GM18909 (cell line): Measurements from ENCODE around the gene TRPC4AP.

Source experiments
- ATAC-seq: cut with Tn5 transposase; IDR thresholded peaks from one replicate; pipeline ENCODE4 v1.9.1; 2021; ENCODE audit warnings: mild to moderate bottlenecking; ENCODE audit not compliant: unreplicated experiment, poor library complexity

Gene TRPC4AP

DNA sequence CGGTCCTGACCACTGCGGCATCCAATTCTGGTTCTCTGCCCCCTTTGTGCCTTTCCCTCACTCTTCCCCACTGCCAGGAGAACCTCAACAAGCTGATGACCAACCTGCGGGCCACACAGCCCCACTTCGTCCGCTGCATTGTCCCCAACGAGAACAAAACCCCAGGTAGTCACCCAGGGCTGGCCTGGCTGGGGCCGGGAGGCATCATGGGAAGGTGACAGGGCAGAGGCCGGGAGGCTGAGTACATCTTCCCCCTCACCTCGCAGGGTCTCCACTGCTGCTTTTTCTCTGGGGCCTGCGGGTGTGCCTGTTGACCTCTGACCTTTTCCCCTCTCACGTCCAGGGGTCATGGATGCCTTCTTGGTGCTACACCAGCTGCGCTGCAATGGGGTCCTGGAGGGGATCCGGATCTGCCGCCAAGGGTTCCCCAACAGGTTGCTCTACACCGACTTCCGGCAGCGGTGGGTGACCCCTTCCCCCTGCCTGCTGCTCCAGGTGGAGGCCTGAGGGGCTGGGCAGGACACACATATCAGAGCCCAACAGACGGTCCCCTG, 101.9 kb downstream of the TRPC4AP start:
- ATAC-seq = no peak

DNA sequence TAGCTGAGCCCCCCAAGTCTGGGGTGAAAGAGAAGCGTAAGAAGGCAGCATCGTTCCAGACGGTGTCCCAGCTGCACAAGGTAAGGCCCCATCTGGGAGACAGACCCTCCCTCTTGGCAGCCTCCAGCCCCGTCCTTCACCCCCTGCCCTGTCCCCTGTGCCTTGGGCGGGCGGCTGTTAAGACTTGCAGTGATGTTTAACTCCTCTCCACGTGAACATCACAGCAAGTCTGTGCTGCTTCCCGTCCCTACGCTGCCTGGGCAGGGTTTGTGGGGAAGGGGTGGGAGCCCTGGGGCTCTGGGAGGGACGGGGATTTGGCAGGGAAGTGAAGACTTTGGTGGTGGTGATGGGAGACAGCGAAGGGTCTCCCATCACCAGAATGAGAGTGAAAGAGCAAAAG, 102.4 kb downstream of the TRPC4AP start:
- ATAC-seq = no peak

- ATAC-seq = no peak
These were observed 102.9 kb downstream of the TRPC4AP start for GRCh38 chr20:34989670-34990069.

- no peak for ATAC-seq
These were observed 103.5 kb downstream of the TRPC4AP start for GRCh38 chr20:34989118-34989517.

DNA sequence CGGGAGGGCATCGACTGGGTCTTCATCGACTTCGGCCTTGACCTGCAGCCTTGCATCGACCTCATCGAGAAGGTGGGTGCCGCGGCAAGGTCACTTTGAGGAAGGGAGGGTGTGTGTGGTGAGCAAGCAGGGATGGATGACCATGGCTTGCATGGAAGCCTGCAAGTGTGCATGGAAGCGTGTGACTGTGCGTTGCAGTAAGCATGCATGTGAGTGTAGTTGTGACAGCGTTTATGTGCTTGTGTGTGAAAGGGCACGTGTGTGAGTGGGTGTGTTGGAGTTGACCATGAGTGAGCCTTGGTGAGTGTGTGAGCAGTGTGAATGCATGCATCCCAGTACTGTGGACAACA, 104.4 kb downstream of the TRPC4AP start:
- no peak for ATAC-seq

GRCh38 chr20:34987288-34988190, 105.1 kb downstream of the TRPC4AP start:
- no peak for ATAC-seq

DNA sequence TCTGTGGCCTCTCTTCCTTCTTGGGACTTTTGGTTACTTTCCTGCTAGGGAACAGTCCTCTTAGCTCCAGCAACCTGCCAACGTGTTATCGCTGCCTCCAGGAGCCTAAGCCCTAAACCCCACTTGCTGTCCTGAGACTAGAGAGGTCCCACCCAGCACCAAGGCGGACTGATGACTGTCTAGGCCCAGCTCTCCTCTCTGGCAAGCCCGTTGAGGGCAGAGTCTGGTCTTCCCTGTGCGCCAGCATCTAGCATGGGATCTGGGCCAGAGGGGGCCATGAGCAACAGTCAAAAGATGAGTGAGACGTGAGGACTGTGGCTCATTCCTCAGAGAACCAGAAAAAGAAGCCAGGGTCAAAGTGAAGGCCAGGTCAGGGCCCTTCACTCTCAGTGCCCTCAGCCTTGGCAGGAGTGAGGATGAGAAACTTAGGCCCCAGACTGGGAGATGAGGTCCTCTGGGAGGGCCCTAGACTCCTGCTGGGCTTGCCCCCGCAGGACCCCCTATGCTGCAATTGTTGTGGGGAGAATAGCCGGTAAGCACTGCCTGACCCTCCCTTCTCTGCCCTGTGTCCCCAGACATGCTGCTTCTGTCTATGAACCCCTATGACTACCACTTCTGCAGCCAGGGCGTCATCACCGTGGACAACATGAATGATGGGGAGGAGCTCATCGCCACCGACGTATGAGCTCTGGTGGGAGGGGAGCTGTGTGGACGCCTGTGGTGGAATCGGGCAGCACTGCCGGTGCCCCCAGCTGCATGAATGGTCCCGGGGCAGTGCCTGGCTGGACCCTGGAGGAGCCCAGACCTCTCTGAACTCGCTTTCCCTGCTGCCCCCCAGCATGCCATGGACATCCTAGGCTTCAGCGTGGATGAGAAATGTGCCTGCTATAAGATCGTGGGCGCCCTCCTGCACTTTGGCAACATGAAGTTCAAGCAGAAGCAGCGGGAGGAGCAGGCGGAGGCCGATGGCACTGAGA, 106.0 kb downstream of the TRPC4AP start:
- ATAC-seq = no peak

DNA sequence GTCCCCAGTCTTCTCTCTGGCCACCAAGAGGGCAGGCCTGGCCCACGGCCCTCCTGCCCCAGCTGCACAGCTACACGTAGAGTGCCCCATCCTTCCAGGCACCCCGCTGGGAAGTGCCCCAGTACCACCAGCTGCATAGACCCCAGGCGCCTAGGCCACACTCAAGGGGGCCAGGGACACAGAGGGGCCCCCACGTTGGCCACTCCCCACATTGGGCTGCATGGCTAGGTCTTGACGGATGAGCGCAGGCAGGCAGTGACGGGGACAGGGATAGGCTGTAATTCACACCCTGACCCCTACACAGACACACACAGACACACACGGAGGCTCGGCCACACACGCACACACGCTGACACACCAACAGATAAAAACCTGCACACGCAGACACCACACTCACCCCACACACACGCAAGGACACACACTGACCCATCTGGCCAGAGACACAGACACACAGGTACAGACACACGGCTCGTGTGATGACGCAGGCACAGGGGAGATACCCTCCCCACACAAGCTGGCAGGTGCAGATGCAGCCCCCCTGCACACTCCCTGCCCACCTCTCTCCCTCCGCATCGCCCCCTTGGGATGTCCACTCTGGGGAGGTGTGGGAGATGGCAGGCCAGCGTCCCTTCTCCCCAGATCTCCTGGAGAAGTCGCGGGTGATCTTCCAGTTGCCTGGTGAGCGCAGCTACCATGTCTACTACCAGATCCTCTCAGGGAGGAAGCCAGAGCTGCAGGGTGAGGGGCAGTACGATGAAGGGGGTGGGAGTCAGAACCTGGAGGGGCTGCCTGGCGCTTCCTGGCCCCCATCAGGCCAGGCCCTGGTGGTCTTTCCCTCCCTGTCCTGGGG, 106.9 kb downstream of the TRPC4AP start:
- no peak for ATAC-seq

GRCh38 chr20:34984756-34985261, 107.8 kb downstream of the TRPC4AP start:
- ATAC-seq = no peak

DNA sequence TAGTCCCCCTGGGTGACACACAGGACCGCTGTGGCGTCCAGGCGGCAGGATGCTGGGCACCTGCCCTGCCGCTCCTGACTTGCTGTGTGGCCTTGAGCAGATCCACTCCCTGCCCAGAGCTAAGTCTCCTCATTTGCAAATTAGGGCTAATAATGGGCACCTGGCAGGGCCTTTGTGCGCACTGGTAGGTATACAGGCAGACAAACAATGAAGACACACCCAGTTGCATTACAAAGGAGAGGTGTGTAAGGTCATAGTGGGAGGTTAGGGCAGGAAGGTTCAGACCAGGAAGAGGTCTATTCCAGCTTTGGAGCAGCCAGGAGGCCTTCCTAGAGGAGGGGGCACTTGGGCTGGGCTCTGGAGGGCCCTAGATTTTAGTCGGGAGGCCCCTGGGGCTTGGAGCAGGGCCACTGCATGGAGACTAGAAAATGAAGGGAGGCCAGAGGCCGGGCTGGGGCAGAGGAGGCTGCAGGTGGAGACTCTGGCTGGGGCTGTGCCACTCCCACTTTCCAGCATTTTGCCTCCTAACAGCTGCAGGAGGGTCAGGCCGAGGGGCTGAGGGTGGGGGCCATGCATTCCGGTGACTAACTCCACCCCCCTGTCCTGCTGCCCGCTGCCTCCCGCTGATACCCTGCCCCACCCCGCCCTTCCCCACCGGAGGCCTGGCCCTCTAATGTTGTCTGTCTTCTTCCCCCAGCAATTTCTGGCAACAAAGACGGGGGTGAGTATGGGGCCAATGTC, 108.4 kb downstream of the TRPC4AP start:
- no peak for ATAC-seq

DNA sequence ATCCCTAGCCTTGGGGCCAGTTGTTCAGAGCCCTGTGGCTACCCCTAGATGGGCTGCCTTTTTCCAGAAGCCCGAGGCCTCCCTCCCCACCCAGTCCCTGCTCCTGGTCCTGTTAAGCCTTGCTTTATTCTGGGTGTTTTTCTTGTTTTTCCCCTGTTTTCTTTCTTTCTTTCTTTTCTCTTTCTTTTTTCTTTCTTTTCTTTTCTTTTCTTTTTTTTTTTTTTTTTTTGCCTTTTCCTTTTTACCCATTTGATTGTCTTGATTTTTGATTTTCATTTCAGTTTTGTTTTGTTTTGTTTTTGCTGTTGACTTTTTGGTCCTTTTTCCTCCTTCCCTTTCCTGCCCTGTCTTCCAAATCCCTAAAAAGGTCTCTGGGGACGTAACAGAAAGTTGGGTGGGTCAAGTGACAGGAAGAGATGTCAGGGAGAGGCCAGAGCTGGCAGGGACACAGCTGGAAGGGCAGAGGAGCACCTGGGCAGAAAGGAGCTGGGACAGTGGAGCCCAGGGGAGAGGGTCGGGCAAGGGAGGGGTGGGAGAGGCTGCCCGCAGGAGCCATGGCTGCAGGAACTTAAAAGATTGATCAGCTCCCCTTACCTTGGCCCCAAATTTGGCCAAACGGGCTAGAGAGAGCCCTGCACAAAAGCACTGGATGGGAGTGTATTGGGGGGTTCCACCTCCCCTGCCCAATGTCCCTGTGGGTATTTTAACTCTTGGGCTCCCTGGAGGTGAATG, 109.4 kb downstream of the TRPC4AP start:
- ATAC-seq = no peak

GRCh38 chr20:34982270-34983088, 110.1 kb downstream of the TRPC4AP start:
- no peak for ATAC-seq

DNA sequence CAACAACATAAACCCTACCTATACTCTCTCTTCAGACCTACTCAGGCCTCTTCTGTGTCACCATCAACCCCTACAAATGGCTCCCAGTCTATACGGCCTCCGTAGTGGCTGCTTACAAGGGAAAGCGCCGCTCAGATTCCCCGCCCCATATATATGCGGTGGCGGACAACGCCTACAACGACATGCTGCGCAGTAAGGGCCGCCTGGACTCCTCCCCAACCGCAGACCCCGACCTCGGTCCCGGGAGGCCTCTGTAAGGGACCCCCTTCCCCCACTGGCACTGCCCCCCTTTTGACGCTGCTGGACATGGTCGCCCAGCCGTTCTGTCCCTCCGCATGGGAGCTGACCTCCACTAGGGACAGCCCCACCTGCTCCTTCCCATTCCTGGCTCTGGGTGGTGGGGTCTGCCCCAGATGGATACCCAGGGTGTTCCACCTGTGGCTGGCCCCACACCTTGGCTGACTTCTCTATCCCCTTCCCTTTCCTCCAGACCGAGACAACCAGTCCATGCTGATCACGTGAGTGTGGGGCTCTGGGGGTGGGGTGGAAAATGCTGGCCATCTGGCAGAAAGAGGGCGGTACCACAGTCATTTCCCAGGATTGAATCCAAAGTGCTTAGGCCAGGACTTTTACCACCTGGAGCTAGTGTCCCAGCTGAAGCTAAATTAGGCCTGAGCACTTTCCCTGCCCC, 111.9 kb downstream of the TRPC4AP start:
- ATAC-seq = no peak

- ATAC-seq = no peak
These were observed 113.0 kb downstream of the TRPC4AP start for GRCh38 chr20:34979366-34980153.

DNA sequence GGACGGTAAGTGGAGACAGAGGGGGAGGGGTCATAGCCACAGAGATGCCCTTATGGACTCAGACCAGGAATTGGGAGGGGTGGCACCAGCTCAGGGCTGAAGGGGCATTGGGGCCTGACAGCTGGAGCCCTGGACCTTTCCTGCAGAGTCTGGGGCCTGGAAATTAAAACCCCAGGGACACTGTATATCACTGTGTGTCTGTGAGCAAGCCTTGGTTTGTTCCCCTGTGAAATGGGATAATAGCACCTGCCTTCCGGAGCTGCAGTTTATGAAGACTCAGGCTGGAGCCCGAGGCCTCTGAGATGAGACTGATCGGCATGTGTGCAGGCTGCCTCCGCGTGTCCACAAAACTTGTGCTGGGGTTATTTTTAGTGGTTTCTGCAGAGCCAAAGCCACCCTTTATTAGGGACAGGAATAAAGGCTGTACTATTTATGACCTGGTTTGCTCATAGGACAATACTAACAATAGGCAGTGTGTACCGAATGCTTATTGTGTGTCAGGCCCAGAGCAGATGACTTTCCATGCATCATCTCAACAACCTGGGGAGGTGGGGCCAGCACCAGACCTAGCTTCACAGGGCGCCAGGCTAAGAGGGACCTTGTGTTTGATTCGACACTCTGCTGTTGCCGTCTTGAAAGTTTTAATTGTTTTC, 114.4 kb downstream of the TRPC4AP start:
- no peak for ATAC-seq
